Common myeloid progenitor, CD34-positive (primary cell): Measurements from ENCODE around the gene TBC1D10A.

ENCODE experiments used
- CTCF ChIA-PET: fragments of 350-600 bp; sonication (Branson Sonifier 250); formaldehyde crosslinking; loops from one replicate; lab custom pipeline; 2021; ENCODE audit warnings: antibody characterized with exemption; lab: Charles Lee
- POLR2A ChIA-PET: fragments of 350-600 bp; sonication (Branson Sonifier 250); formaldehyde crosslinking; loops from one replicate; lab custom pipeline; 2021; ENCODE audit warnings: antibody characterized with exemption; lab: Charles Lee
- DNase-seq, 3 donors: peaks; one replicate each; pipeline versions ENCODE4 v3.0.0 to v3.0.0-alpha.2; 2013
- H3K27ac ChIP-seq, 2 experiments: 1 replicate in 1 of 2; 2 replicates in 1 of 2; pipeline ENCODE4 v1.7.0; 2013; ENCODE audit warnings: inconsistent platforms in 2 of 2, low read length in 2 of 2, mild to moderate bottlenecking in 2 of 2, low read depth in 1 of 2, moderate library complexity in 1 of 2; ENCODE audit not compliant: severe bottlenecking in 2 of 2, insufficient read depth in 1 of 2, poor library complexity in 1 of 2
- H3K27me3 ChIP-seq, 5 experiments: replicated peaks in 2 of 5; 1 replicate in 3 of 5; 2 replicates in 2 of 5; pipeline versions ENCODE4 v1.6.1 to v1.7.0; 2013; ENCODE audit warnings: low read length in 4 of 5, mild to moderate bottlenecking in 2 of 5, moderate library complexity in 2 of 5, inconsistent platforms in 1 of 5; ENCODE audit not compliant: insufficient read depth in 5 of 5, control insufficient read depth in 4 of 5
- H3K36me3 ChIP-seq, 4 experiments: 1 replicate in 2 of 4; 2 replicates in 2 of 4; pipeline versions ENCODE4 v1.6.1 to v1.7.0; 2013; ENCODE audit warnings: low read length in 3 of 4, control low read depth in 1 of 4, mild to moderate bottlenecking in 1 of 4; ENCODE audit not compliant: control insufficient read depth in 4 of 4, insufficient read depth in 4 of 4
- H3K4me1 ChIP-seq, 4 experiments: 1 replicate in 3 of 4; 2 replicates in 1 of 4; pipeline versions ENCODE4 v1.6.1 to v1.7.1; 2013; ENCODE audit warnings: low read length in 3 of 4, mild to moderate bottlenecking in 3 of 4, control low read depth in 1 of 4, inconsistent platforms in 1 of 4, moderate library complexity in 1 of 4; ENCODE audit not compliant: control insufficient read depth in 4 of 4, insufficient read depth in 4 of 4; ENCODE audit errors: control extremely low read depth in 1 of 4
- H3K4me3 ChIP-seq, 7 experiments: 1 replicate in 4 of 7; 2 replicates in 3 of 7; pipeline versions ENCODE4 v1.5.1 to v1.7.0; 2013; ENCODE audit warnings: mild to moderate bottlenecking in 7 of 7, low read length in 6 of 7, moderate library complexity in 6 of 7, inconsistent platforms in 2 of 7, low read depth in 2 of 7, control low read depth in 1 of 7; ENCODE audit not compliant: insufficient read depth in 4 of 7, control insufficient read depth in 1 of 7; ENCODE audit errors: extremely low read depth in 1 of 7
- H3K9me3 ChIP-seq, 5 experiments: 1 replicate in 4 of 5; 2 replicates in 1 of 5; pipeline versions ENCODE4 v1.6.1 to v1.7.1; 2013; ENCODE audit warnings: low read length in 4 of 5, mild to moderate bottlenecking in 2 of 5, inconsistent platforms in 1 of 5, low read depth in 1 of 5, moderate library complexity in 1 of 5; ENCODE audit not compliant: control insufficient read depth in 4 of 5, insufficient read depth in 2 of 5; ENCODE audit errors: control extremely low read depth in 1 of 5
- WGBS: methylation state at CpG from one replicate; pipeline ENCODE4 v1.1.5; 2013; ENCODE audit not compliant: insufficient coverage; 5-methylcytosine and 5-hydroxymethylcytosine counted together

TBC1D10A gene

GRCh38 chr22:30370641-30371230 is 44.0 kb upstream of the TBC1D10A start:
- H3K36me3 ChIP-seq = peaks cover 0 to 5% (median 0%) of the 10 kb centered on the region in 4 experiments
- POLR2A ChIA-PET = no interaction called here
- no peak overlapping the region for H3K27ac ChIP-seq
- H3K27me3 ChIP-seq = no peaks in the 10 kb centered on the region
- peaks cover 0 to 5% (median under 1%) of the 10 kb centered on the region in 4 experiments for H3K4me1 ChIP-seq
- CTCF ChIA-PET = no interaction called here
- WGBS = 96% methylated on average over 14 of the region's 19 CpGs
- no peaks in the 10 kb centered on the region for H3K9me3 ChIP-seq
- no peak overlapping the region for H3K4me3 ChIP-seq
- DNase-seq = no peak

GRCh38 chr22:30368420-30368819 is 41.7 kb upstream of the TBC1D10A start:
- Histone ChIP-seq H3K9me3 (no peaks in the 10 kb centered on the region), H3K27ac (no peak overlapping the region), H3K36me3 (no peaks in the 10 kb centered on the region), H3K27me3 (no peaks in the 10 kb centered on the region), H3K4me3 (no peak overlapping the region), H3K4me1 (peaks cover 0 to 5% (median under 1%) of the 10 kb centered on the region in 4 experiments)
- no peak for DNase-seq
- POLR2A ChIA-PET = interaction anchor here (0.6 kb wide), 1 partner anchor 12 kb away, joined by 3 read pairs; the partner anchor contains the start of genes CCDC157 and SF3A1
- 97% methylated on average over 8 of the region's 9 CpGs for WGBS
- CTCF ChIA-PET = interaction anchor here (1.6 to 1.7 kb wide), 2 partner anchors 9 to 80 kb away, joined by 6 to 8 read pairs; no protein-coding TSS in a partner anchor

GRCh38 chr22:30365891-30366290 is 39.1 kb upstream of the TBC1D10A start:
- Histone ChIP-seq H3K9me3 (no peaks in the 10 kb centered on the region), H3K36me3 (no peaks in the 10 kb centered on the region), H3K27ac (no peak overlapping the region), H3K4me1 (no peaks in the 10 kb centered on the region), H3K4me3 (no peak overlapping the region), H3K27me3 (no peaks in the 10 kb centered on the region)
- CTCF ChIA-PET = interaction anchor here (1.0 to 2.0 kb wide), 5 partner anchors 8 to 77 kb away, joined by 3 to 7 read pairs (median 3); no protein-coding TSS in a partner anchor
- no peak for DNase-seq
- WGBS = 97% methylated on average over 17 of the region's 18 CpGs
- POLR2A ChIA-PET = no interaction called here

GRCh38 chr22:30362651-30363281 is 36.0 kb upstream of the TBC1D10A start:
- Histone ChIP-seq H3K27ac (no peak overlapping the region), H3K36me3 (no peaks in the 10 kb centered on the region), H3K4me1 (no peaks in the 10 kb centered on the region), H3K9me3 (no peaks in the 10 kb centered on the region), H3K4me3 (no peak overlapping the region), H3K27me3 (no peaks in the 10 kb centered on the region)
- ChIA-PET CTCF (no interaction called here), POLR2A (no interaction called here)
- WGBS = 80% methylated on average over 7 of the region's 7 CpGs
- DNase-seq = no peak

GRCh38 chr22:30361916-30362650 is 35.3 kb upstream of the TBC1D10A start:
- DNase-seq = no peak
- Histone ChIP-seq H3K4me1 (peaks cover 0 to 6% (median 4%) of the 10 kb centered on the region in 4 experiments), H3K4me3 (no peak overlapping the region), H3K36me3 (no peaks in the 10 kb centered on the region), H3K27ac (no peak overlapping the region), H3K27me3 (no peaks in the 10 kb centered on the region), H3K9me3 (no peaks in the 10 kb centered on the region)
- 77% methylated on average over 5 of the region's 10 CpGs for WGBS
- POLR2A ChIA-PET = no interaction called here
- CTCF ChIA-PET = no interaction called here

GRCh38 chr22:30358541-30358940 is 31.8 kb upstream of the TBC1D10A start:
- Histone ChIP-seq H3K9me3 (no peaks in the 10 kb centered on the region), H3K4me3 (no peak overlapping the region), H3K27ac (no peak overlapping the region), H3K4me1 (peaks cover 0 to 26% (median 23%) of the 10 kb centered on the region in 4 experiments), H3K27me3 (no peaks in the 10 kb centered on the region), H3K36me3 (peaks cover 0 to 9% (median 3%) of the 10 kb centered on the region in 4 experiments)
- POLR2A ChIA-PET = no interaction called here
- no peak for DNase-seq
- CTCF ChIA-PET = interaction anchor here (0.9 to 2.2 kb wide), 7 partner anchors 9 to 103 kb away, joined by 3 to 8 read pairs (median 5); partner anchors contain the start of gene RNF215
- 98% methylated on average over 5 of the region's 6 CpGs for WGBS
